Amygdala (tissue), 56 donors: ENCODE measurements around the gene STYXL2.

Source experiments
- DNase-seq, 56 donors: peaks; one replicate each; lab custom pipeline; 2025; lab: John Stamatoyannopoulos, UW

STYXL2 gene

DNA sequence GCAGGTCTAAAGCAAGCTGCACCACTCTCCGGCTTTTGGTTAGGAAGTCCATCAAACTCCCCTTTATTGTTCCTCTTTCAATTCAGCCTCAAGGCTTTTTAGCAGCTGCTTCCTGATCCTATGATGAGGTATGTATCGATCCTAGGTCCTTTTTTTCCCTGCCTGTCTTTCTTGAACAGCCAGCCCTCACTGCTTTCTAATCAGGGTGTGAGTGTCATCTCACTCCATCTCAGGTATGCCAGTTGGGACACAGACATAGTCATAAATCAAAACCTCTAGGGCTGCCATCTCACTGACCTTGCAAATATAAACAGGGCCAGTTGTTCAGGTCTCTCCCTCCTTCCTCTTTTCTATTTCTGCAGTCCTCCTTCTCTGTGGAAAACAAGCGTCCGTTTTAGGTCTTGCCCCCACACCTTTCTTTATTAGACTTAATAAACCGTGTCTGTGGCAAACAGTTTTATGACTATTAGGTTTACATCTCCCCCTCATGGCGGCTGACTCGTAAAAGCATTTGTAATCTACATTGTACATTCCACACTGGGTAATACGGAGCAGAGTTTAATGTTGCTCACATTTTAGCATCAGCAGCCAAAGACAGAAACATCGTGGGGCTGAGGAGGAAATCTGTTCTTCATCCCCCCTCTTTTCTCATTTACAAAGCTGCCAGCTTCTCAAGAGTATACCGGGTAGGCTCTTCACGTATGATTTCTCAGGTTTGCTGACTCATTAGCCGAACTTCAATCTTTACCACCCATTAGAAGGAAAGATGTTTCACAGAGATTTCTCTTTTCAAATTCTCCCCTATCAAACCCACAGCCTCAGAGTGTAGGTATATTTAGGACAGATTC lies 11.6 kb downstream of the STYXL2 start:
- no peak for DNase-seq

DNA sequence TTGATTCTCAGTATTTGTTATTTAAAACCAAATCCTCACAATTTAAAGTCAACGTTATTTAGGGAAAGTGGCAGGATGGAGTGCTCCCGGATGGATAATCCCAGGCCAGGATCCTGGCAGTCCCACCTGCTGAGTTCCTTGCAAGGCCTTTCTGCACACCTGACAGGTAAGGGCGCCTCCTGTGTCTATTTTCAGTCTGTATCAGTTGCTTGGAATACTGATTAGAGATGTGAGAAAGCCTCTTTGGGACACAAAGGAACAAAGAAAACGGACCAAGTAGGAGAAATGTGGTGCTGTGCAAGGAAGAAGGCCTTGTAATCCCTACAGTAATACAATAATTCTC lies 12.2 kb downstream of the STYXL2 start:
- no peak for DNase-seq

GRCh38 chr1:167107456-167107855 lies 13.6 kb downstream of the STYXL2 start:
- no peak for DNase-seq

- DNase-seq, result no peak
Observed at GRCh38 chr1:167109125-167109524, 15.2 kb downstream of the STYXL2 start.

- no peak for DNase-seq
Observed at GRCh38 chr1:167110586-167110985, 16.7 kb downstream of the STYXL2 start.

GRCh38 chr1:167111868-167112709 lies 18.2 kb downstream of the STYXL2 start:
- DNase-seq, result no peak

- no peak for DNase-seq
Observed at GRCh38 chr1:167114725-167115124, 20.9 kb downstream of the STYXL2 start.

GRCh38 chr1:167115655-167116054 lies 21.8 kb downstream of the STYXL2 start:
- DNase-seq, result no peak

DNA sequence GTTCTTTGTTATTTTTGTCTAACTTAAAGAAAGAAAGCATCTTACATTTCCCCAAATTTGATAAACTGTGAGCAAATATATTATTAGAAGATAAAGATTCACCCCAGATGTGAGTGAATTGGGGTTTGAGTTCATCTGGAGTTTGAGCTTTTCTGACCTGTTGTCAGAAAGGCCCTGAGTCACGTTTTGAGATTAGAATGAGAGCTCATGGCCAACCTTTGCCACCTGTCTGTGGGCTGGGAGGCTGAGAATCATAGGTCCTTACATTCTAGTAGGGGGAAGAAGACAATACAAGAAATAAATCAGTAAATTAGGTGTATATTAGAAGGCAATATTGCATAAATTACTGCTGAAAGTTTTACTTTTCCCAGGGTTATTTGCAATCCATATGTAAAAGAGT lies 22.3 kb downstream of the STYXL2 start:
- DNase-seq, result no peak

GRCh38 chr1:167117225-167117624 lies 23.4 kb downstream of the STYXL2 start:
- DNase-seq, result no peak

GRCh38 chr1:167118188-167118587 lies 24.3 kb downstream of the STYXL2 start:
- no peak for DNase-seq

DNA sequence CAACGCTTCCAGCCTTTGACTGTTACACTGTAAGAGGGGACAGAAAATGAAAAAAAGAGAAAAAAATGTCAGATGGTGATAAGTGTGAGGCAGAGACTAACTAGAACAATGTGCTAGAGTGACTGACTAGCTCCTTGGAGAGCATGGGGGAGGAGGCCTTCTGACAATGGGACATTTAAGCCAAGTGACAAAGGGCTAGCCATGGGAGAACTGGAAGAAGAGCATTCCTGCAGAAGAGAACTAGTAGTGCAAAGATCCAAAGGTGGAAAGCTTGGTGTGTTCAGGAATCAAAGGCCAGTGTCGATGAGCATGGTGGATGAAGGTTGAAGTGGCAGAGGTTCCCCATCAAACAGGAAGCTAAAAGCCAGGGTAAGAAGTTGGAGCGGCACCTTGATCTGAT lies 25.8 kb downstream of the STYXL2 start:
- DNase-seq, result no peak

DNA sequence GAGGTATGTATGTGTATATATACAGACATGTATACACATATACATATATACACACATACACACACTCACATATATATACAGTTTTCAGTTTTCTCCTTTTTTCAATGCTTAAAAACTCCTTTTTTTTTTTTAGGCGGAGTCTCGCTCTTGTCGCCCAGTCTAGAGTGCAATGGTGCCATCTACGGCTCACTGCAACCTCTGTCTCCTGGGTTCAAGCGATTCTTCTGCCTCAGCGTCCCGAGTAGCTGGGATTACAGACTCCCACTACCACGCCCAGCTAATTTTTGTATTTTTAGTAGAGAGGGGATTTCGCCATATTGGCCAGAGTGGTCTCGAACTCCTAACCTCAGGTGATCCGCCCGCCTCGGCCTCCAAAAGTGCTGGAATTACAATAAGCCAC lies 27.0 kb downstream of the STYXL2 start:
- DNase-seq, result no peak

GRCh38 chr1:167121375-167122120 lies 27.7 kb downstream of the STYXL2 start:
- peak in 18 of 56 donors; percentile 7 to 67 (median 24) for DNase-seq

GRCh38 chr1:167122121-167122480 lies 28.2 kb downstream of the STYXL2 start:
- no peak for DNase-seq

DNA sequence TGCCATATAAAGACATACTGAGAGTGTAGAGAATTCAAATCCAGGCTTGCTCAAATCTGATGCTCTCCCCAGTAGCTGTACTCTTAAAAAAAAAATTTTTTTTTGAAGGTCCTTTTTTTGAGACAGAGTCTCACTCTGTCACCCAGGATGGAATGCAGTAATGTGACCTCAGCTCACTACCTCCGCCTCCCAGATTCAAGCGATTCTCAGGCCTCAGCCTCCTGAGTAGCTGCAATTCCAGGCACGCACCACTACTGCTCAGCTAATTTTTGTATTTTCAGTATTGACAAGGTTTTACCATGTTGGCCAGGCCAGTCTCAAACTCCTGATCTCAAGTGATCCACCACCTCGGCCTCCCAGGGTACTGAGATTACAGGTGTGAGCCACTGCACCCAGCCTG lies 28.7 kb downstream of the STYXL2 start:
- no peak for DNase-seq

DNA sequence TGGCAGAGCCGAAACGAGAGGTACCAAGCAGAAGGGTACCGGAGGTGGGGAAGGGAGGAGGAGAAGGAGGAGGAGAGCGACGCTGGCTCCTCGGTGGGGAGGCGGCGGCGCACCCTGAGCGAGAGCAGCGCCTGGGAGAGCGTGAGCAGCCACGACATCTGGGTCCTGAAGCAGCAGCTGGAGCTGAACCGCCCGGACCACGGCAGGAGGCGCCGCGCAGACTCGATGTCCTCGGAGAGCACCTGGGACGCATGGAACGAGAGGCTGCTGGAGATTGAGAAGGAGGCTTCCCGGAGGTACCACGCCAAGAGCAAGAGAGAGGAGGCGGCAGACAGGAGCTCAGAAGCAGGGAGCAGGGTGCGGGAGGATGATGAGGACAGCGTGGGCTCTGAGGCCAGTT lies 32.4 kb downstream of the STYXL2 start:
- peak in 1 of 56 donors; percentile 14 for DNase-seq

DNA sequence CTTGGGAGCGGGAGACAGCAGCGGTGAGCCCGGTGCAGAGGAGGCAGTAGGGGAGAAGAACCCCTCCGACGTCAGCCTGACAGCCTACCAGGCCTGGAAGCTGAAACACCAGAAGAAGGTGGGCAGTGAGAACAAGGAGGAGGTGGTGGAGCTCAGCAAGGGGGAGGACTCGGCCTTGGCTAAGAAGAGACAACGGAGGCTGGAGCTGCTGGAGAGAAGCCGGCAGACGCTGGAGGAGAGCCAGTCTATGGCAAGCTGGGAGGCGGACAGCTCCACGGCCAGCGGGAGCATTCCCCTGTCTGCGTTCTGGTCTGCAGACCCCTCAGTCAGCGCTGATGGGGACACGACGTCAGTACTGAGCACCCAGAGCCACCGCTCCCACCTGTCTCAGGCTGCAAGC lies 32.9 kb downstream of the STYXL2 start:
- peak in 13 of 56 donors; percentile 5 to 54 (median 16) for DNase-seq

GRCh38 chr1:167127236-167127635 lies 33.4 kb downstream of the STYXL2 start:
- no peak for DNase-seq

GRCh38 chr1:167127661-167128060 lies 33.8 kb downstream of the STYXL2 start:
- no peak for DNase-seq
